DOHH2 (cell line): ENCODE measurements around the gene NGEF.

Source experiments
- H3F3A ChIP-seq: fragments of 200-600 bp; sonication (generic), shearing (Covaris generic); 2 replicates; pipeline ENCODE4 v1.6.0; 2016; ENCODE audit warnings: antibody characterized with exemption, mild to moderate bottlenecking; ENCODE audit not compliant: control insufficient read depth, insufficient read depth
- H3K27ac ChIP-seq: fragments of 200-600 bp; sonication (generic); 2 replicates; pipeline ENCODE4 v1.5.1; 2014; ENCODE audit warnings: low read depth, mild to moderate bottlenecking, low read length, moderate library complexity
- H3K27me3 ChIP-seq: fragments of 200-600 bp; sonication (generic); 2 replicates; pipeline ENCODE4 v1.6.1; 2014; ENCODE audit warnings: mild to moderate bottlenecking, low read length, mixed read lengths; ENCODE audit not compliant: control insufficient read depth
- H3K36me3 ChIP-seq: fragments of 200-600 bp; sonication (generic); 2 replicates; pipeline ENCODE4 v1.6.1; 2014; ENCODE audit warnings: mild to moderate bottlenecking, low read length, moderate library complexity, mixed read lengths; ENCODE audit not compliant: control insufficient read depth
- H3K4me1 ChIP-seq: fragments of 200-600 bp; sonication (generic); 2 replicates; pipeline ENCODE4 v1.6.1; 2014; ENCODE audit warnings: mild to moderate bottlenecking, low read length, mixed read lengths; ENCODE audit not compliant: control insufficient read depth
- H3K4me2 ChIP-seq: fragments of 200-600 bp; sonication (generic); 2 replicates; pipeline ENCODE4 v1.6.0; 2014; ENCODE audit warnings: mild to moderate bottlenecking, low read length, moderate library complexity
- H3K4me3 ChIP-seq: fragments of 200-600 bp; sonication (generic); 2 replicates; pipeline ENCODE4 v1.5.1; 2014; ENCODE audit warnings: mild to moderate bottlenecking, low read length, mixed read lengths
- H3K79me2 ChIP-seq: fragments of 200-600 bp; sonication (generic); 2 replicates; pipeline ENCODE4 v1.6.1; 2014; ENCODE audit warnings: mild to moderate bottlenecking, low read length, mixed read lengths; ENCODE audit not compliant: control insufficient read depth
- H3K9me2 ChIP-seq: fragments of 200-600 bp; sonication (generic); replicated peaks from 2 replicates; pipeline ENCODE4 v1.6.1; 2014; ENCODE audit warnings: mild to moderate bottlenecking, low read length, mixed read lengths; ENCODE audit not compliant: control insufficient read depth
- H3K9me3 ChIP-seq: fragments of 200-600 bp; sonication (generic); 2 replicates; pipeline ENCODE4 v1.6.1; 2014; ENCODE audit warnings: antibody characterized with exemption, low read length, mixed read lengths; ENCODE audit not compliant: control insufficient read depth, insufficient read depth
- H4K20me1 ChIP-seq: fragments of 200-600 bp; sonication (generic); 2 replicates; pipeline ENCODE4 v1.6.0; 2014; ENCODE audit warnings: low read depth, mild to moderate bottlenecking, antibody characterized with exemption, low read length, moderate library complexity; ENCODE audit not compliant: control insufficient read depth, insufficient read depth
- EZH2phosphoT487 ChIP-seq: fragments of 200-600 bp; sonication (generic); IDR thresholded peaks from 2 replicates; pipeline ENCODE4 v1.6.1; 2017; ENCODE audit warnings: borderline replicate concordance, mild to moderate bottlenecking, antibody characterized with exemption, low read length, moderate library complexity, mixed read lengths
- TF ChIP-seq, protein P1 (sequence below): fragments of 200-600 bp; sonication (generic); IDR thresholded peaks from one replicate; pipeline ENCODE4 v1.5.1; 2014; ENCODE audit warnings: antibody characterized with exemption, mild to moderate bottlenecking, low read depth, low read length; ENCODE audit not compliant: poor library complexity, severe bottlenecking

The NGEF gene

DNA sequence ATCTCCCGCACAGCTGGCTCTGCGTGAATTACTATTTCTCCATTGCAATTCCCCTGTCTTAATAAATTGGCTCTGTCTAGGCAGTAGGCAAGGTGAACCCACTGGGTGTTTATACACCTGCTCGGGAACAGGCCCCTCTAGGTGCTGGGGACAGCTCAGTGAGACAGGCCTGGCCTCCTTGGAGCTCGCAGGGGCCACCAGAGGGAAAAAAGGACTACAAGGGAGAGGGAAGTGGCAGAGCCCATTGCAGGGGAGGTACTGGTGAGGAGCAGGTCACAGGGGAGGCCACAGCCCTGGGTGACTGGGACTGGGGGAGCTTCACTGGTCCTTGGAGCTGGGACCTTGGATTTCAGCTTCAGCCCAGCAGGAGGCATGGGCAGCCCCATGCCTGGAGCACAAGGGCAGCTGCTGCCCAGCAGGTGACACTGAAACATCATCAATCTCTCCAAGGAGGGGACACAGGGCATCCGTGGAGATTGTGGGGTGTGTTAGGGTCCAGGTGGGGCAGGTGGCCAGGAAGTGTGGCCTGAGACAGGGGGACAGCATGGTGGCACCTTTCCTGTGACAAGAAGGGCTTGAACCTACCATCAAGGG lies 31.2 kb downstream of the NGEF start:
- Histone ChIP-seq H3K4me1 (no peaks in the 10 kb centered on the region), H3K9me2 (no peaks in the 10 kb centered on the region), H3K4me3 (no peak overlapping the region), H3F3A (no peaks in the 10 kb centered on the region), H3K27me3 (peaks cover 3% of the 10 kb centered on the region; the same call in 1 of the 2 replicates), H3K36me3 (no peaks in the 10 kb centered on the region), H4K20me1 (no peaks in the 10 kb centered on the region), H3K9me3 (no peaks in the 10 kb centered on the region), H3K4me2 (no peak overlapping the region), H3K27ac (no peak overlapping the region), H3K79me2 (no peaks in the 10 kb centered on the region)
- TF ChIP-seq EZH2phosphoT487, result no peak
- TF ChIP-seq, protein P1, sequence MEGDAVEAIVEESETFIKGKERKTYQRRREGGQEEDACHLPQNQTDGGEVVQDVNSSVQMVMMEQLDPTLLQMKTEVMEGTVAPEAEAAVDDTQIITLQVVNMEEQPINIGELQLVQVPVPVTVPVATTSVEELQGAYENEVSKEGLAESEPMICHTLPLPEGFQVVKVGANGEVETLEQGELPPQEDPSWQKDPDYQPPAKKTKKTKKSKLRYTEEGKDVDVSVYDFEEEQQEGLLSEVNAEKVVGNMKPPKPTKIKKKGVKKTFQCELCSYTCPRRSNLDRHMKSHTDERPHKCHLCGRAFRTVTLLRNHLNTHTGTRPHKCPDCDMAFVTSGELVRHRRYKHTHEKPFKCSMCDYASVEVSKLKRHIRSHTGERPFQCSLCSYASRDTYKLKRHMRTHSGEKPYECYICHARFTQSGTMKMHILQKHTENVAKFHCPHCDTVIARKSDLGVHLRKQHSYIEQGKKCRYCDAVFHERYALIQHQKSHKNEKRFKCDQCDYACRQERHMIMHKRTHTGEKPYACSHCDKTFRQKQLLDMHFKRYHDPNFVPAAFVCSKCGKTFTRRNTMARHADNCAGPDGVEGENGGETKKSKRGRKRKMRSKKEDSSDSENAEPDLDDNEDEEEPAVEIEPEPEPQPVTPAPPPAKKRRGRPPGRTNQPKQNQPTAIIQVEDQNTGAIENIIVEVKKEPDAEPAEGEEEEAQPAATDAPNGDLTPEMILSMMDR, result no peak

DNA sequence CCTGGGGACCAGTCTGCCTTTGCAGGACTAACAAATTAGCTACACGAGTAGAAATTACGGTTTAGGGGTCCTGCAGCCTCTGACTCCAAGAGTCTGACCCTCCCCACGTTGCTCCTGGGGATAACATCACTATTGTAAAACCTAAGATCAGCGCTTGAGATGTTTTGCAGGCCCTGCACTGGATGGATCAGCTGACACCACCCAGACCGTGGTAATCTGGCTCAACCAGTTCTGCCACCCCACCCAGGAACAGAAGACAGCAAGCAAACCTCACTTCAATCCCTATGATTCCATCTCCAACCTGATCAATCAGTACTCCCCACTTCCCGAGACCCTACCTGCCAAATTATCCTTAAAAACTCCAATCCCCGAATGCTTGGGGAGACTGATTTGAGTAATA lies 31.7 kb downstream of the NGEF start:
- no peak overlapping the region for H3K27ac ChIP-seq

DNA sequence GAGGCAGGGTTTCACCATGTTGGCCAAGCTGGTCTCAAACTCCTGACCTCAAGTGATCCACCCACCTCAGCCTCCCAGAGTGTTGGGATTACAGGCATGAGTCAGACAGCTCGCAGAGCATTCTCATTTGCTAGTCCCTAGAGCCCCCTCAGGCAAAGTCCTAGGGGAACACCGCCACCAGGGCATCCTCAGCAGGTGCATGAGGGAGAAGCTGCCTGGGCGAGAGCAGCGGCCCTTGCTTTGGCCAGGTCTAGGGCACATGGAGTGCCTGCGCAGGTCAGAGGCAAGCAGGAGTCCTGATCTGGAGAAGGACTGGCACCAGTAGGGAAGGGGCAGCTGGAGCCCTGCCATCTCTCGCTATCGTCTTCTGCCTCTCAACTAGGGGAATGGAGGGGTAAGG lies 32.4 kb downstream of the NGEF start:
- Histone ChIP-seq H4K20me1 (no peaks in the 10 kb centered on the region), H3K4me3 (no peak overlapping the region), H3K27ac (no peak overlapping the region), H3K36me3 (no peaks in the 10 kb centered on the region), H3K9me3 (no peaks in the 10 kb centered on the region), H3K4me2 (no peak overlapping the region), H3K4me1 (no peaks in the 10 kb centered on the region), H3K27me3 (peaks cover 3% of the 10 kb centered on the region; the same call in 1 of the 2 replicates), H3F3A (no peaks in the 10 kb centered on the region), H3K79me2 (no peaks in the 10 kb centered on the region), H3K9me2 (no peaks in the 10 kb centered on the region)
- TF ChIP-seq EZH2phosphoT487, result no peak
- TF ChIP-seq, protein P1, result no peak

More for the DNA sequence above, 31.7 kb downstream of the NGEF start:
- H3K36me3 ChIP-seq, result no peaks in the 10 kb centered on the region
- H3K79me2 ChIP-seq, result no peaks in the 10 kb centered on the region
- no peak overlapping the region for H3K4me2 ChIP-seq
- no peaks in the 10 kb centered on the region for H3F3A ChIP-seq
- H3K4me1 ChIP-seq, result no peaks in the 10 kb centered on the region
- H4K20me1 ChIP-seq, result no peaks in the 10 kb centered on the region
- no peak overlapping the region for H3K4me3 ChIP-seq
- no peaks in the 10 kb centered on the region for H3K9me2 ChIP-seq
- no peaks in the 10 kb centered on the region for H3K9me3 ChIP-seq
- H3K27me3 ChIP-seq, result peaks cover 3% of the 10 kb centered on the region; the same call in 1 of the 2 replicates
- TF ChIP-seq EZH2phosphoT487, result no peak
- TF ChIP-seq, protein P1, result no peak
